Cardiac septum (tissue), 1 donor: ENCODE data around the gene STK24. TPM values are rescaled to one million over a fixed set of nuclear protein-coding genes. Genes with fewer than 3 reads are reported as not detected.

Experiments used
- DNase-seq: peaks from one replicate; pipeline ENCODE4 v3.0.0-alpha.2; 2020; ENCODE audit warnings: low spot score
- intact Hi-C: fragments of 100-400 bp; cut with DNase I; formaldehyde crosslinking; loops from one replicate; pipeline ENCODE4 v1.14.0; 2022
- total RNA-seq: library from RNA; stranded (reverse); fragmentation: NEBNext Ultra II Directional; extraction: Animal tissue kit (Norgen Biotek cat#: 25700); gene quantifications from one replicate; pipeline ENCODE4 v1.2.1, GENCODE V29; 2021
- donor health status: DM: no; HTN: no; CAD: no.

STK24 gene
- total RNA-seq, 1 donor from 2014 or later = 63.5 TPM

DNA sequence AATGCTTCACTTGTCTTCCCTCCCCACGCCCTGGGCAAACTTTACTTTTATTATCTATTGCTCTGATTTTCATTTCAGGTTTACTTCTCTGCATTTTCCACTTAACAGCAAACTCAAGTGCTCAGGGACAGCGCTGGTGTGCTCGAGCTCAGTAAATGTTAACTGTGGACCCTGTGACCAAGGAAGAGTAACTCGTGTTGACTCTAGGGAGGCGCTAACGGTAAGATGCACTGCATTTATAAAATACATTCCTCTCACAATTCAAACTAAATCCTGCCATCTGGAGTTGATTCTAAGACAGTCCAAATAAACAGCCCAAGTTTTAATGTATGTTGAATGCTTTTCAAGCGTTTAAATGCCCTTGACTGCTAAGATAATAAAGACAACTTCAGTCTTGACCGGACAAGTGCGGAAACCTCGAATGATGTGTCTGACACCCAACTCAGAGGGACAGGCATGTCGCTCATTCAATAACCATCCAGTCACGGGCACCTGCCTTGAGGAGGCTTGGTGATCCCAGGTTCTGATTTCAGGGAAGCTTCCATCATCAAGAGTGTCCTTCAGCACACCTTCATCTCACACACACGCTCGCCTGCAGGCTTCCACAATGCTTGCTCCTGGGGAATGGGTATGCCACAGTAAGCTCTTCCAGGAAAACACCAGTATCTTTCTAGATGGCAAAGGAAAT is 93.2 kb downstream of the STK24 start:
- intact Hi-C loops = loop anchor here (2.0 to 5.0 kb wide), 2 partner anchors 19 to 84 kb away; no protein-coding TSS in a partner anchor
- no peak for DNase-seq

DNA sequence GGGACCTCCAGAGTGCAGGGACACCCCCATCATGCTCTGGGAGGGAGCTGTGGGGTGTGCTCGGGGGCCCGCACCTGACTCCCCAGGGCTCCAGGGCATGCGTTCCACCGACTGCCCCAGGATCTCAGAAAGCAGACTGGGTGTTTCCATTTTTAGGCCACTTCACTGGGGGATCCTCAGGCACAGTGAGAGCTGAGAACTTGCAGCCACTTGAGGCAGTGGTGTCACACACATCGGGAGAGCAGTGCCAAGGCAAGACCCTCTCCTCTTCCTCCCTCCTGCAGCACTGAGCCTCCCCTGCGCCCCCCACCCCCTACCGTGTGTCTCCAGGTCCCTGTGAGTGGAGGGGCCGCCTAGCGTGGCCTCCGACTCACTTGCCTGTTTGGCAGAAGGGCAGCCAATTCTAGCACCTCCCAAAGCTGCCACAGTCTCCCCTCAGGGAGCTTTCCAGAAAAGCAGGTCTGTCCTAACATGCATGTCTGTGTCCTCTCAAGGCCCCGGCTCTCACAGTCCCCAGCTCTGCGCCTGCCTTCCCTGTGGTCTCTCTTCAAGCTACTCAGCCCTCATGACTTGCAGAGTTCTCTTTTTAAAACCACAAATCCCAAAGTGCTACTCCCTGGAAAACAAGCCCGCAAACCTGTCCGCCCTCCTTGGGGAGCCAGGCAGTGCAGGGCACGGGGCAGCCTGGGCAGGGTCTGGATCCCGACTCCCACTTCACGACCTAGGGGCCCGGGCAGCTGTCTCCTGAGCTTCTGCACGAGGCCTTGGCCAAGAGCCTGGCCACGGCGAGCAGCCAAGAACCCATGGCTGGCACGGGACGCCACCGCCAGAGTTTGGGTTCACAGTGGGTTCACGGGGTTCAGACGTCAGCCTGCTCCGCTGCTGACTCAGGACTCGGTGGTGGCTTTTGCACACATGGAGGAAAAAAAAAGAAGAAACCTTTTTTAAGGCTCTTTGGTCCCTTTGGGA is 94.1 kb downstream of the STK24 start:
- intact Hi-C loops = loop anchor here (2.0 to 5.0 kb wide), 2 partner anchors 20 to 85 kb away; no protein-coding TSS in a partner anchor
- peak; percentile 84 for DNase-seq

- DNase-seq = no peak
- intact Hi-C loops = loop anchor here (5.0 kb wide), 1 partner anchor 86 kb away; no protein-coding TSS in a partner anchor
Measured at GRCh38 chr13:98480915-98481877, 95.7 kb downstream of the STK24 start.

GRCh38 chr13:98479496-98480003 is 97.4 kb downstream of the STK24 start:
- intact Hi-C loops = loop anchor here (5.0 kb wide), 1 partner anchor 88 kb away; no protein-coding TSS in a partner anchor
- peak; percentile 71 for DNase-seq

DNA sequence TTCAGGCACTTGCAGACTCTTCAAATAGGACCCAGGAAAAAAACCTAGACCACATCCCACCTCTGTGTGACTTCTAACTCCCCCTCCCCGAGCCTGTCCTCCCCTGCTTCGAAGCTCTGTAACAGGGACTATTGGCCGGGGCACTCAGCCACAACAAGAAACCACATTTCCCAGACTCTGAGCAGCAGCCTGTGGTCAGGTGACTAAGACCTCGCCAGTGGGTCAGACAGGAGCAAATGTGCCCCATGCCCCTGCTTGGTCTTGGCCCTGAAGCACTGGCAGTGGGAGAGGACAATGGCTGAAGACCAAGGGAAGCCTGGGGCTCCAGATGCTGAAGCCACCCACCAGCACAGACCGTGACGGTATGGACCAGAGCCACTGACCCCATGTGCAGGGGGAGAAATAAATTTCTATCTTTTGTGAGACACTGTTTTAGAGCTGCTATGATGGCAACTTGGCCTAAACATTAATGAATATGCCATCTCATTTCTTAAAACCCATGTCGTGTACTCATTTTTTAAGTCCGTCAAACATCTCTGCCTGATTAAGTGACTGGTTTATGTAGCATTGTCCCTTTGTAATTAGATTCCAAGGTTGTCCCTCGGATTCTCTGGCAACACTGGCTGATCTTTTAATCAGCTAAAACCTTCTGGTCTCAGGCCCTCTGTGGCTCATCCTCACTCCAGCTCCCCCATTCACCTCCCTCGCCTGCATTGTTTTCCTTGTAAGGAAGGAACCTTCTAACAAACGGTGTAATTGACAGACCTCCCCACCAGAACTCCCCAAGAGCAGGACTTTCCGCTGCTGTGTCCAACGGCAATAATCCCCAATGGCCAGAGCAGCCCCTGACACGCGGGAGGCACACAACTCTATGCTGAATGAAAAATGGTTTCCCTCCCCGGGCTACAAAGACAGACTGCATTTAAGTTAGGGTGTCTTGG is 98.4 kb downstream of the STK24 start:
- no peak for DNase-seq
- intact Hi-C loops = no loop called here

GRCh38 chr13:98476538-98476966 is 100.4 kb downstream of the STK24 start:
- intact Hi-C loops = no loop called here
- no peak for DNase-seq

- intact Hi-C loops = no loop called here
Measured at GRCh38 chr13:98476106-98476505, 100.8 kb downstream of the STK24 start.

DNA sequence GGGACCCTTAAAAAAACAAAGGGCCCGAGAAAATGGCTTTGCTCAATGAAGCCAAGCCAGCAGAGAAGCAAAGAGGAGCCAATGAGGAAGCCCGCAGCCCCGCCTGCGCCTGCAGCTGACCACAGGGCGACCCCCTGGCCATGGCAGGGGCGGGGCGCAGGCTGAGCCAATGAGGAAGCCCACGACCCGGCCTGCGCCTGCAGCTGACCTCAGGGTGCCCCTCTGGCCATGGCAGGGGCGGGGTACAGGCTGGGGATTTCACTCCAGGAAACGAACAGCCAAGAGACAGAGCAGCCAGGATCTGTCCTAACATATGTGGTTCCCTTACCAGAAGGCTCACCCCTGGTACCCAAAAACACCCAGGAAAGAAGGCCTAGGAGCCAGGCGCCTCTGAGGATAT is 101.4 kb downstream of the STK24 start:
- intact Hi-C loops = no loop called here
- DNase-seq = no peak

More at GRCh38 chr13:98476106-98476505, 100.8 kb downstream of the STK24 start:
- no peak for DNase-seq

DNA sequence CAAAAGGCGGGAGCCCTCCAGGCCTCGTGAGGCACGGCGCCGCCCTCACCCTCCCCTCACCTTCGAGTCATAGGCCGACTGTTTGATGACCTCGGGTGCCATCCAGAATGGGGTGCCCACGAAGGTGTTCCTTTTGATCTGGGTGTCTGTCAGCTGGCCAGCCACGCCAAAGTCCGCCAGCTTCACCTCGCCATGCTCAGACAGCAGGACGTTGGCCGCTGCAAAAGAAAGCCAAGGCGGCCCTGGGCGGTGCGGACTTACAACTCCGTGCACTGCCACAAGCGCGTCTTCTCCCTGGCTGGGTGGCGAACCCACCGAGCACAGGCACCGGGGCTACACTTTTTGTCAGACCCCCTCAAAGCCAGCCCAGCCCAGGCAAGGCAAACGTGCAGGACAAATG is 102.1 kb downstream of the STK24 start:
- no peak for DNase-seq
- intact Hi-C loops = no loop called here

- intact Hi-C loops = no loop called here
- DNase-seq = no peak
Measured at GRCh38 chr13:98474292-98474691, 102.6 kb downstream of the STK24 start.

DNA sequence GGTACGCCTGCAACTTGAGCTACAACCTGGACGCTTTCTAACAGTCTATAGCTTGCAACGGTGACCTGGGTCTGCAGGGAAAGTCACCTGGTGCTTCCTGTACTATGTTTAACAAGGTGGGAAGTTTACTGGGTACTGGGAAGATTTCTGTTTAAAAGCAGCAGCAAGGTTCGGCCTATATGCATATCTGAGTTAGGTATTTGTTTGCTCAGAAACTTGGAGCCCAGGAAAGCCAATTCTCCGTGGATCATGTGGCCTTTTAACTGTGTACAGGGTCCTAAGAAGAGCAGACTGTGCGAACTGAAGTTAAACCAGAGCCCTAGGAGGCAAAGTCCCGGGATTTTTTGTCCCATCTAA is 103.1 kb downstream of the STK24 start:
- no peak for DNase-seq
- intact Hi-C loops = no loop called here

GRCh38 chr13:98473135-98473787 is 103.6 kb downstream of the STK24 start:
- intact Hi-C loops = no loop called here
- no peak for DNase-seq

DNA sequence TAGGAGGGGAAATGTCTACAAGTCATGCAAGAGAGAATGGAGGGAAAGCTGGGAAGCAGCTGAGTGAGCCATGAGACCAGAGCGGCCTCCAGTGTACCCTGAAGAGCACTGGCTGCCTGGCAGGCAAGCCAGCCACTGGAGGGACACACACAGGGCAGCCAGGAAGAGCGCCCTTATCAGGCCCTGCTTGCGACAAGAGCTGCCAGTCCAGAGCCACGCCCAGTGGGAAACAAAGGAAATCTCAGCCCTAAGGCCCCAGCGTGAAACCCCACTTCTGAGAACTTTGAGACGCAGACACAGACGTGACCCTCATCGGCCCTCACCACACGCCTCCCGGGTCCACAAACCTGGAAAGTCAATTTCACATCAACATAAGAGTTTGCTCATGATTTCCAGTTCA is 105.0 kb downstream of the STK24 start:
- intact Hi-C loops = no loop called here
- DNase-seq = no peak

DNA sequence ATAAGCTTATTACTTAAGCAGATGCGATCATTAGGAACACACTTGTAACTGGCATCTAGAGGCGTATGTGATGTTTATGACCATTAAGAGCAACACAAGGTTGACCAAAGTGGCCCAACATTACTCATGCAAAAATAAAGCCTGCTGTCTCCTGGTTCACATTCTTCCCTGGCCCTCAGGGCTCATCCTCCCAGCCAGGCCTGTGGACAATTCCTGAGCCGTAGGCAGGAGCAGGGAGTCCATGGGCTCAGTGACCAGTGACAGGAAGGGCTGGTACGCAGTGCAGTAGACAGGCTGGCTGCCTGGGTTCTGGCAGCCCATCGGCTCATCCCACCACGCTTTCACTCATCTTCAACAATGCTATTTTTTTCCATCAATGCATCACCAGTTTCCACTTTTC is 106.0 kb downstream of the STK24 start:
- no peak for DNase-seq
- intact Hi-C loops = no loop called here

DNA sequence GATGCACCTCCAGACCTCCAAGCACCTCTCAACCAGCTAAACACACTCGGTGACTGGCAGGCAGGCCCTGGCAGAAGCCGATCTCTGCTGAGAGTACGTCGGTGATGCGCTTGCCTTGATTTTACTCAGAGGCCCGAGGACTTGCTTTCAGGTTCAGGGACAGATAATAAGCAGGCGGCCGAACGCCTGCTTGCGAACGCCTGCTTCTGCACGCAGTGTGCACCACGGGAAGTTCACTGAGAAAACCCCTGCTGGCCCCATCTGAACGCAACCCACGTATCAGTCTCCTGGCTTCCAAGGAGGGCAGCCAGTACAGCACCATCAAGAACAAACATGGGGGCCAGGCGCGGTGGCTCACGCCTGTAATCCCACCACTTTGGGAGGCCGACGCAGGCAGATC is 108.0 kb downstream of the STK24 start:
- intact Hi-C loops = loop anchor here (5.0 kb wide), 1 partner anchor 183 kb away; no protein-coding TSS in a partner anchor
- no peak for DNase-seq

DNA sequence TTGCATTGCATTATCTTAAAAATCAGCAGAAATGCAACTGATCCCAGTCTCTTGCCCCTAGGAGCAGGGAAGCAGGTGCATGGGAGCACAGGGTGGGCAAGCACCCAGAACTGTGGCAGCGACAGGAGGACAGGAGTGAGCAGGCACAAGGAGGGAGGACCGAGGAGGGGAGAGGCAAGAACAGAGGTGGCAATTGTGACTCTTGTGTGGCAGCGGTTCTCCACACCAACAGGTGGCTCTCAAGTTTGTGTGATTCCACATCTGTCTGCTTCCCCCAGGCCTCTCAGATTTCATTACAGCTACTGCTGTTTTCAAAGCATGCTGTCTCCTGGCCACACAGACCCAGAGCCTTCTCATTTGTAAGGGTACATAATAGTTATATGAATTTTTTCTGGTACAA is 108.5 kb downstream of the STK24 start:
- intact Hi-C loops = loop anchor here (5.0 kb wide), 1 partner anchor 184 kb away; no protein-coding TSS in a partner anchor
- no peak for DNase-seq

GRCh38 chr13:98467263-98467985 is 109.5 kb downstream of the STK24 start:
- DNase-seq = no peak
- intact Hi-C loops = loop anchor here (5.0 kb wide), 1 partner anchor 185 kb away; no protein-coding TSS in a partner anchor
